ENCODE data around the gene NFIB. TPM values are rescaled to one million over a fixed set of nuclear protein-coding genes. Genes with fewer than 3 reads are reported as not detected.

NFIB gene
- total RNA-seq, 2 donors from 2014 or later = 5.3 to 14.1 TPM

DNA sequence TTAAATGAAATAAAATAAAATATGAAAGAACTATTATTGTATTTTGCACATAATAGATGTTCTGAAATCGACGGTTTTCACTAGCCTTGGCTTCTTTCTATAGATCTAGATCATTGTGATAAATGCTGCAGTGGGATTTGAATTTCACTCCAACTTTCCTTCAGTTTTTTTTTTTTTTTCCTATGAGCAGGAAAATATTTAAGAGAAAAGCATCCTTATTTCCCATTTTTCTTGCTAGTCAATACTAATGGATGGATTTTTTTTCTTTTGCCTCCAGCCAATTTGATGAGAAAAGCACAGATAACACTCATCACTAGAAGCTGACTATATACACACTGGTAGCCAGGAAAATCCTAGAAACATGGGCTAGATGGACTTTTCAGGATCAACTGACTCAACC lies 249.0 kb downstream of the NFIB start:
- Histone ChIP-seq H3K4me1 (ENCODE audit: control insufficient read depth, insufficient read depth, low read length) (no peaks in the 10 kb centered on the region), H3K27ac (ENCODE audit: low read depth, low read length) (no peak overlapping the region), H3K9me3 (ENCODE audit: control insufficient read depth, low read length) (no peaks in the 10 kb centered on the region), H3K27me3 (ENCODE audit: control insufficient read depth, insufficient read depth, low read length, poor library complexity, severe bottlenecking) (no peaks in the 10 kb centered on the region), H3K36me3 (ENCODE audit: control insufficient read depth, insufficient read depth, low read length) (no peaks in the 10 kb centered on the region), H3K9ac (ENCODE audit: extremely low read depth, low read length, poor library complexity, severe bottlenecking) (no peak overlapping the region), H3K4me3 (ENCODE audit: low read length) (no peak overlapping the region)
- WGBS, 2 experiments (ENCODE audit: insufficient coverage in 1 of 2, insufficient read length in 1 of 2) = 92% methylated on average over 2 of the region's 2 CpGs; no CpG with 5 or more reads in 1 of the 2 experiments
- Mint-ChIP-seq H3K36me3 (ENCODE audit: low read depth) (no peaks in the 10 kb centered on the region), H3K27ac (no peak overlapping the region), H3K4me3 (no peak overlapping the region), H3K27me3 (ENCODE audit: insufficient read depth) (no peaks in the 10 kb centered on the region), H3K9me3 (no peaks in the 10 kb centered on the region), H3K4me1 (no peaks in the 10 kb centered on the region)
- TF ChIP-seq, protein P1, sequence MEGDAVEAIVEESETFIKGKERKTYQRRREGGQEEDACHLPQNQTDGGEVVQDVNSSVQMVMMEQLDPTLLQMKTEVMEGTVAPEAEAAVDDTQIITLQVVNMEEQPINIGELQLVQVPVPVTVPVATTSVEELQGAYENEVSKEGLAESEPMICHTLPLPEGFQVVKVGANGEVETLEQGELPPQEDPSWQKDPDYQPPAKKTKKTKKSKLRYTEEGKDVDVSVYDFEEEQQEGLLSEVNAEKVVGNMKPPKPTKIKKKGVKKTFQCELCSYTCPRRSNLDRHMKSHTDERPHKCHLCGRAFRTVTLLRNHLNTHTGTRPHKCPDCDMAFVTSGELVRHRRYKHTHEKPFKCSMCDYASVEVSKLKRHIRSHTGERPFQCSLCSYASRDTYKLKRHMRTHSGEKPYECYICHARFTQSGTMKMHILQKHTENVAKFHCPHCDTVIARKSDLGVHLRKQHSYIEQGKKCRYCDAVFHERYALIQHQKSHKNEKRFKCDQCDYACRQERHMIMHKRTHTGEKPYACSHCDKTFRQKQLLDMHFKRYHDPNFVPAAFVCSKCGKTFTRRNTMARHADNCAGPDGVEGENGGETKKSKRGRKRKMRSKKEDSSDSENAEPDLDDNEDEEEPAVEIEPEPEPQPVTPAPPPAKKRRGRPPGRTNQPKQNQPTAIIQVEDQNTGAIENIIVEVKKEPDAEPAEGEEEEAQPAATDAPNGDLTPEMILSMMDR (conservative IDR thresholded peaks at IDR 0.05) = no peak
- no peak for DNase-seq

DNA sequence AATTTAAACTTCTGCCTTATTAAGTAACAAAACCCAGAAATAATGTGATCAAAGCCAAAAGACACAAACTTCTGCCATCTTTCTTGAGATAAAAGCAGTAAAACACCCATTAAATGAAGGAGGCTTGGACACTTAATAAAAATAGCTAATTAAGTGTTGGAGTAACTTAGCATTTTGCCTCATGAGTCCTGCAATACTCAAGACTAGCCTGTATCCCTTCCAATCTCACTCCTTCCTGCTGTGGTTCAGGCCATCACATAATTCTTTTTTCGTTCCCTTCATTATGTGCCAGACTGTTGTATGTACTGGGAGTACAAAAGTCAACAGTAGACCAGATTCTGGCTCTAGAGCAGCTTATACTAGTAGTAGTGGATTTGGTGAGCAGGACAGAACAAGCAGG lies 250.2 kb downstream of the NFIB start:
- no peak for DNase-seq
- no peaks in the 10 kb centered on the region for H3K9me3 Mint-ChIP-seq
- H3K36me3 ChIP-seq (ENCODE audit: control insufficient read depth, insufficient read depth, low read length) = no peaks in the 10 kb centered on the region
- TF ChIP-seq, protein P1 (conservative IDR thresholded peaks at IDR 0.05) = no peak
- H3K9ac ChIP-seq (ENCODE audit: extremely low read depth, low read length, poor library complexity, severe bottlenecking) = no peak overlapping the region
- no peaks in the 10 kb centered on the region for H3K4me1 Mint-ChIP-seq
- WGBS, 2 experiments (ENCODE audit: insufficient coverage in 1 of 2, insufficient read length in 1 of 2) = 100% methylated on average over 1 of the region's 1 CpG; no CpG with 5 or more reads in 1 of the 2 experiments
- no peaks in the 10 kb centered on the region for H3K27me3 Mint-ChIP-seq (ENCODE audit: insufficient read depth)
- H3K27ac ChIP-seq (ENCODE audit: low read depth, low read length) = no peak overlapping the region
- no peak overlapping the region for H3K27ac Mint-ChIP-seq
- no peaks in the 10 kb centered on the region for H3K36me3 Mint-ChIP-seq (ENCODE audit: low read depth)
- no peaks in the 10 kb centered on the region for H3K4me1 ChIP-seq (ENCODE audit: control insufficient read depth, insufficient read depth, low read length)
- no peaks in the 10 kb centered on the region for H3K9me3 ChIP-seq (ENCODE audit: control insufficient read depth, low read length)
- no peak overlapping the region for H3K4me3 ChIP-seq (ENCODE audit: low read length)
- H3K27me3 ChIP-seq (ENCODE audit: control insufficient read depth, insufficient read depth, low read length, poor library complexity, severe bottlenecking) = no peaks in the 10 kb centered on the region
- no peak overlapping the region for H3K4me3 Mint-ChIP-seq

DNA sequence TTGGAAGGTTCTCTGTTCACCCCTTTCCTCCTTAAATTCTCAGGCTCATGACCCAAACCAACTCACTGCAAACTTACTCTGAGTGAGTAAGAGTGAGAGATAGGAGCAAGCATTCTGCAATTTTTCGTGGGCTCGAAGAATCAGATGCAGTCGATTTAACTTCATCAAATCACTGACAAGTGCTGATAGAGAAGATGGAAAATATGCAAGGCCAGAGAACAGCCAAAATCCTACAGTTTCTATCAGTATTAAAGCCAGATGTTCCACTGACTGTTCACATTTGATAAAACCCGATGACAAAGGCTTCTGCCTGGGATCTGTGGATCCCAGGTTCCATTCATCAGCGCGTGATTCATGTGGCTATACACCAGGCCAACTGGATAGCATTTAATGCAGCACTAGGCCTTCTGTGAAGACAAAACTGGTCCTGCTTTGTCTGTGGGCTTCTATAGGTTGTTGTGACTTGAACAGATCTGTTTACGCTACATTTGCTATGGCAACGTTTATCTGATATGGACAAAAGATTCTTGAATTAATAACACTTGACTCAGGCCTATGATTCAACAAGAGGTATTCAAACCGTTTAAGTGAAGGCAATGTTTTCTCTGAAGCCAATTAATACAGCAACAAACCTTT lies 251.2 kb downstream of the NFIB start:
- TF ChIP-seq, protein P1 (conservative IDR thresholded peaks at IDR 0.05) = no peak
- Mint-ChIP-seq H3K27me3 (ENCODE audit: insufficient read depth) (no peaks in the 10 kb centered on the region), H3K4me3 (no peak overlapping the region), H3K36me3 (ENCODE audit: low read depth) (no peaks in the 10 kb centered on the region), H3K9me3 (no peaks in the 10 kb centered on the region), H3K4me1 (peaks cover under 1% of the 10 kb centered on the region), H3K27ac (no peak overlapping the region)
- Histone ChIP-seq H3K4me1 (ENCODE audit: control insufficient read depth, insufficient read depth, low read length) (no peaks in the 10 kb centered on the region), H3K27me3 (ENCODE audit: control insufficient read depth, insufficient read depth, low read length, poor library complexity, severe bottlenecking) (no peaks in the 10 kb centered on the region), H3K36me3 (ENCODE audit: control insufficient read depth, insufficient read depth, low read length) (no peaks in the 10 kb centered on the region), H3K4me3 (ENCODE audit: low read length) (no peak overlapping the region), H3K9ac (ENCODE audit: extremely low read depth, low read length, poor library complexity, severe bottlenecking) (no peak overlapping the region), H3K27ac (ENCODE audit: low read depth, low read length) (no peak overlapping the region), H3K9me3 (ENCODE audit: control insufficient read depth, low read length) (no peaks in the 10 kb centered on the region)
- DNase-seq = no peak
- WGBS, 2 experiments (ENCODE audit: insufficient coverage in 1 of 2, insufficient read length in 1 of 2) = 92 to 95% methylated on average over 9 of the region's 9 CpGs

Measured in endodermal cell (in vitro differentiated cells).